CD4-positive, alpha-beta T cell treated with Interleukin-2 at 100 ng/mL for 4 hours (primary cell): ENCODE results near the gene CSNK1G2.

Source experiments
- DNase-seq: peaks from one replicate; pipeline ENCODE4 v3.0.0-alpha.2; 2020; ENCODE audit warnings: low spot score

CSNK1G2 gene

DNA sequence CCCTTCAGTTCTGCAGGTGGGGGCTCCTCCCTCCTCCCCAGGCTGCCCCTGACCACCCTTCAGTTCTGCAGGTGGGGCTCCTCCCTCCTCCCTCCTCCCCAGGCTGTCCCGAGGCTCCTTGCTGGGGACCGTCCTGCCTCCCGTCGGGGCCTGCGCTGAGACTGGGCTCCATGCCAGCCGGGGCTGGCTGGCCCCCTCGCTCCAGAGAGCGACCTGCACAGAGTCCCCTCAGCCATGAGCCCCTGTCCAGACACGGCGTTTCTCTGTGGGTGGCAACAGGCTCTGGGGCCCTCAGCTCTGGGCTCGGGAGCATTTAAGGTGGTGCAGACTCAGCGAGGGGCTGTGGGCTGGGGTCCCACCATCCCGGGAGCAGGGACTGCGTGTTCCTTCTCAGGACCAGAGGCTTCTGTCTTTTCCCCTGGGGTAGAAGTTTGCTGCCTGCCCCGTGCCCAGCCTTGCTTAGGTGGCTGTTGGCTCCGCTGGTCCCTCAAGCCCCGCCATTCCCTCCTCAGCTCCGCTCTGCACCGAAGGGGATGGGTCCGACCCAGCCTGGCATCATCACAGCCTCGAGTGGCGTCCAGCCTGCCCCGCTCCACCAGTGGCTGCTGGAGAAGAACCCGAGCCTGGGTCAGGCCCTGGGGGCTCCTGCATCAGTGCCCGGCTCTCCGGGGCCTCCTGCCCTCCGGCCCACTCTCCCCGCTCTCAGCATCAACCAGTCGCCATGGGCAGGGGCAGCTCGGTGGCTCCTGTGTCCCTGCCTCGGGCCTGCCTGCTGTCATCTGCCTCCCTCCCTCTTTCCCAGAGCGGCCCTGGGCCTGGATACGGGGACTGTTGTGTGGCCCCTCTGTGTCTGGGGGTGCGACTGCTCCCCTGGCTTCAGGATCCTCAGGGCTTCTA lies 27.6 kb downstream of the CSNK1G2 start:
- no peak for DNase-seq

DNA sequence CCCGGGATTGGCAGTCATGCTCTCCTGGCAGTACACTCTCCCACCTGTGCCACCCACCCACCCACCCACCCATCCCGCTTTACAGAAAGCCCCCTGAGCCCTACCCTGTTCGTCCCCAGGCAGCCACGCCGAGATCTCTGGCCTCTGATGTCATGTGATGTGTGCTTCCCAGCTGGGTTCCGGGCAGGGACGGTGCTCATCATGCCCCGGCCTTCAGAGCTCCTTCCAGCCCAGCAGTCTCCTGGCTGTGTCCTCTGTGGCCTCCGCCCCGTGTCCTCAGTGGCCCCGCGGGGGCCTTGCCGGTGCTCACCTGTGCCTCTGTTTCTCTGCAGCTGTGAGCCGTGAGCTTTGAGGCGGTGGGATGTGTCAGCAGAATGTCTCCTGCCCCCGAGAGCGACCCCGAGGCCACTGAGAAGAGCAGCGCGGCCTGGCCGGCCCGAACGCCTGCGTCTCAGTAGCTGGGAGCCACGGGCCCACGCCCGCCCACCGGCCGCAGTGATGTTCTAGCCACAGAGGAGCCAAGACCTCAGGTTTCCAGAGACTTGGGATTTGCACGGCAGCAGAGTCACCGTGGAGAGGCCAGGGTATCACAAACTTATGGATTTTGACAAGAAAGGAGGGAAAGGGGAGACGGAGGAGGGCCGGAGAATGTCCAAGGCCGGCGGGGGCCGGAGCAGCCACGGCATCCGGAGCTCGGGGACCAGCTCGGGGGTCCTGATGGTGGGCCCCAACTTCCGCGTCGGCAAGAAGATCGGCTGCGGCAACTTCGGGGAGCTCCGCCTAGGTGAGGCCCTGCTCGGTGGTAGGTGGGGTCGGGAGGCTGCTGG lies 28.4 kb downstream of the CSNK1G2 start:
- no peak for DNase-seq

DNA sequence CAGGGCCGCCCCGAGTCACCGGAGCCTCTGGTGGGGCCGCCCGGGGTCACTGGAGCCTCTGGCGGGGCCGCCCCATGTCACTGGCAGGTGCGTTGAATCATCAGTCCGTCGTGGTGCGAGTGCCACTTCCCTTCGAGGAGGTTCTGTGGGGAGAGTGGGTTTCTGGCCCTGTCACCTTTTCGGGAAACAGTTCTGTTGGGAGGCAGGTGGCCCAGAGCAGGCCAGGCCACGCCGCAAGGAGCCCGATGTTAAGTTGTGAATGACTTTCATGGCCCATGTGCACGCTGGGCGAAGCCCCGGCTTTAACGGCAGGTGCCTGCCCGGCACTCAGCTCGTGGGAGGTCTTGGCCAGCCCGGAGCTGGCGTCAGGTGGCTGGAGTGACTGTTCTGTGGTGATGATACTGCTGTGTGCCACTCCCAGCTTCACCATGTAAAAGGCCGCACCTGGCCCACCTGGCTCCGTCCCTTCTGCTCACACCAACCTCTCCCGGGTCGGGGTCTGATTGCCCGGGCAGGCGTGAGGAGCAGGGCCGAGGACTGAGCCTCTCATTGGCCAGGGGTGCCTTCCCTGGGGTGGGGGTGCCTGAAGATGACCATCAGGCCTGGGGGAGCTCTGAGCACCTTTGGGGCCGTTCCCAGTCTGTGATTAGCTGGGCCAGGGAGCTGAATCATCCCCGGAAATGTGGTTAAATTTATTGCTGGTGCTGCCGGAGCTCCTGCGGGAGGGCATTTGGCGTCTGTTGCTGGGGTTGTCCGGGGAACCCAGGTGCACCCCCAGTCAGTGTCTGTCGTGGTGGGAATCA lies 29.2 kb downstream of the CSNK1G2 start:
- no peak for DNase-seq

DNA sequence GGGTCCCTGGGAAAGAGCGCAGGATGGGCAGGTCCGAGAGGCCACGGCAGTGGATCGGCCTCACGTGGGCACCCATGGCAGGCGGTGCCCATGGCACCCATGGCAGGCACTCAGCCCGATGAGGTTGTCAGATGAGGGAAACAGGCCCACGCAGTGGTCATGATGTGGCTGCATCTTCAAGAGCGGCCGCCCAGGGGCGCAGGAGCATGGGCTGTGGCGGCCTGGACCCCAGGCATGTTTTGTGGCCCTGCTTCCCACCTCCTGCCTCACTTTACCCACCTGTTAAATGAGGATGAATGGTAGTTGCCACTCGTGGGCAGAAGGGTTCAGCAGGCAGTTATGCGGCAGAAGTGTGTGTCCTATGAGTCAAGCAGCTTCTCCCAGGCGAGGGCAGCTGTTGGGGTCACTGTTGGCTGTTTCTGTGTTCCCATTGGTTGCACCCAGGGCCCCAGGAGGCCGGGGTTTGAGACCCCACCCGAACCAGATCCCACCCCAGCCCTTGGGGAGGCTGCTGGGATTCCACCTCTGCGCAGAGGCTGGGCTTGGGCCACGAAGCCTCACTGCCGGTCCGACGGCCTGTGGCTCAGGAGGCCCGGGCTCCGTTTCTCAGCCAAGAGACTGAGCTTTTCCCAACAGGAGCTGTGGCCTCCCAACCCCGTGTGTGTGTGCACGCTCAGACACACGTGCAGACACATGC lies 30.0 kb downstream of the CSNK1G2 start:
- no peak for DNase-seq

DNA sequence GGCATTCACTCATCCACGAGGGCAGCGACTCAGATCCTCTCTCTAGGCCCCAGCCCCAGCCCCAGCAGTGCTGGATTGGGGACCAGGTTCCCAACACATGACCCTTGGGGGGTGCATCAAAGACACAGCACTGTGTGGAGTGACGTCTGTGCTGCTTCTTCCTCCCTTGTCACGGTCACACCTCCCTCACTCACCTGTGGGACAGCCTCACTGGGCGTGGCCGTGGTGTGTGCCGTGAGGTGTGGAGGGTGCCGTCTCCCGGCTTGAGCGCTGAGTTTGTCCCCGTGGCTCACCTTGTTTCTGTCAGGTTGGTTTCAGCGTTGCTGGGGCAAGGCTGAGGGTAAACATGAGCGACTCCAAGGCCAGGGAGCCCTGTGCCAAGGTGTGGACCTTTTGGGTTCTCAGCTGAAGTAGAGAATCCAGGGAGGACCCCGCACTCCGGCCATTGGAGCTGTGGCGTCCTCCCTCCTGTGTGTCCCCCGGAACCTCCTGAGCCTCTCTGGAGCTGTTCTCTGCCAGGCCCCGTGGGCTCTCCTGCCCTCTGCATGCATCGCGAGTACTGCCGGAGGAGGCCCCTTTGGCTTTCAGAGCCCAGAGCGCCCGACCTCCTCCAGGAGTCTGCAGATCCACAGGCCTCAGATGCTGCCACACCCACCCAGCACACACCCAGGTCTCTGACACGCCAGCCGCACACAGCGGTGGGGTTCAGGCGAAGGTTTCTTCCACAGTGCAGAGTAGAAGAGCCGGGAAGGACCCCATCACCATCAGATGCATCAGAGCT lies 33.6 kb downstream of the CSNK1G2 start:
- no peak for DNase-seq

DNA sequence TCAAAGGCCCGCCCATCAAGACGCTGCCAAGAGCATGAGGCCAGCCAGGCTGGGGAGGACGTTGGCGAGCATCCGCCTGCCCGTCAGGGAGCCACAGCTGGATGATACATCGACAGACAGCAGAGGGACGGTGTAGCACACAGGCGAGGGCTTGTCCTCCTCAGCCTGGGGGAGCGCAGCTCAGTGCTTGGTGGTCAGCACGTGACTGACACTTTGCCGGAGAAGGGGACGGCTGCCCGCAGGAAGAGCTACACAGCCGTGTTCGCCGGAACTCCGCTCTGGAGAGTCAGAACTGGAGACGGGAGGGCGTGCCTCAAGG lies 34.1 kb downstream of the CSNK1G2 start:
- DNase-seq: no peak

DNA sequence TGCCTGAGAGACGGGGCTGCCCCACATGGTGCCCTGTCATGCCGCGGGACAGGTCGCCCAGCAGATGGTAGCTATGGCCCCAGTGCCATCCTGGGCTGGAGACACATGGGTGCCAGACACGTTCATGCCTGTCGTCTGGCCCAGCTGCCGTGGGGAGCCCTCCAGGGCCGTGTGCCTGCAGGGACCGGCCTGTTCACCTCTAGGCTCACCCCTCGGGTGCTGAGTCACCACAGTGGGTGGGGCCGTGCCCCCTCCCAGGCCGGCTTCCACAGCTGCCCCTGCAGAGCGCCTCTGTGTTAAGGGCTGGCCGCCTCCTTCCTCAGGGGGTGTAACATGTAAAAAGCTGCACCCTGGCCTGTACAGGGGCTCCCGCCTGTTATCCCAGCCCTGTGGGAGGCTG lies 36.1 kb downstream of the CSNK1G2 start:
- DNase-seq: no peak

DNA sequence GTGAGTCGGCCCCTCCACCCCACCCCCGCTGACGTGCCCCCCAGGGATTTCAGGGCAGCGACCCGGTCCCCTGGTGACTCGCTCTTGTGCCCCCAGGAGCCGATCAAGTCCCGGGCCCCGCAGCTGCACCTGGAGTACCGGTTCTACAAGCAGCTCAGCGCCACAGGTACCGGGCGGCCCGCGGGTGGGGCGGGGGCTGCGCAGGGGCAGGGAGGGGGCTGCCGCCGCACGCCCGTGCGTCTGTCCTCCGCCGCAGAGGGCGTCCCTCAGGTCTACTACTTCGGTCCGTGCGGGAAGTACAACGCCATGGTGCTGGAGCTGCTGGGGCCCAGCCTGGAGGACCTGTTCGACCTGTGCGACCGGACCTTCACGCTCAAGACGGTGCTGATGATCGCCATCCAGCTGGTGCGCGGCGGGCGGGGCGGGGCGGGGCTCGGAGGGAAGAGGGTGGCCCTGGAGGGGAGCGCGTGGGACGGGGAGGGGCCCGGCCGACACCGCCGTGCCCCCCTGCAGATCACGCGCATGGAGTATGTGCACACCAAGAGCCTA lies 37.4 kb downstream of the CSNK1G2 start:
- DNase-seq: no peak

DNA sequence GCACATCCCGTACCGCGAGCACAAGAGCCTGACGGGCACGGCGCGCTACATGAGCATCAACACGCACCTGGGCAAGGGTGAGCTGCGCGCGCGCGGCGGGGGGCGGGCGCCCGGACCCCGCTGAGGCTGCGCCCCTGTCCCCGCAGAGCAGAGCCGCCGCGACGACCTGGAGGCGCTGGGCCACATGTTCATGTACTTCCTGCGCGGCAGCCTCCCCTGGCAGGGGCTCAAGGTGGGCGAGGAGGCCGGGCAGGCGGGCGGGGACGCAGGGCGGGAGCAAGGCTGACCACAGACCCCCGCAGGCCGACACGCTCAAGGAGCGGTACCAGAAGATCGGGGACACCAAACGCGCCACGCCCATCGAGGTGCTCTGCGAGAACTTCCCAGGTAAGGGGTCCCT lies 38.0 kb downstream of the CSNK1G2 start:
- DNase-seq: no peak

DNA sequence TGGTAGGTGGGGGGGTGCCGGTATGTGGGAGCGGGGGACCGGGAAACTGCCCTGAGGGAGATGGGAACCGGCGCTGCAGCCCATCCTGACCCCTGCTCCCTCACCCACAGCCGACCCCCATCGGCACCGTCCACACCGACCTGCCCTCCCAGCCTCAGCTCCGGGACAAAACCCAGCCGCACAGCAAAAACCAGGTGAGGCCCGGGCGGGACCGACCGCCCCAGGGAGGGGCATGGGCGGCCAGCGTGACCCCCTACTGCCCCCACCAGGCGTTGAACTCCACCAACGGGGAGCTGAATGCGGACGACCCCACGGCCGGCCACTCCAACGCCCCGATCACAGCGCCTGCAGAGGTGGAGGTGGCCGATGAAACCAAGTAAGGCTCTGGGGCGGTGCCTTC lies 38.7 kb downstream of the CSNK1G2 start:
- no peak for DNase-seq

DNA sequence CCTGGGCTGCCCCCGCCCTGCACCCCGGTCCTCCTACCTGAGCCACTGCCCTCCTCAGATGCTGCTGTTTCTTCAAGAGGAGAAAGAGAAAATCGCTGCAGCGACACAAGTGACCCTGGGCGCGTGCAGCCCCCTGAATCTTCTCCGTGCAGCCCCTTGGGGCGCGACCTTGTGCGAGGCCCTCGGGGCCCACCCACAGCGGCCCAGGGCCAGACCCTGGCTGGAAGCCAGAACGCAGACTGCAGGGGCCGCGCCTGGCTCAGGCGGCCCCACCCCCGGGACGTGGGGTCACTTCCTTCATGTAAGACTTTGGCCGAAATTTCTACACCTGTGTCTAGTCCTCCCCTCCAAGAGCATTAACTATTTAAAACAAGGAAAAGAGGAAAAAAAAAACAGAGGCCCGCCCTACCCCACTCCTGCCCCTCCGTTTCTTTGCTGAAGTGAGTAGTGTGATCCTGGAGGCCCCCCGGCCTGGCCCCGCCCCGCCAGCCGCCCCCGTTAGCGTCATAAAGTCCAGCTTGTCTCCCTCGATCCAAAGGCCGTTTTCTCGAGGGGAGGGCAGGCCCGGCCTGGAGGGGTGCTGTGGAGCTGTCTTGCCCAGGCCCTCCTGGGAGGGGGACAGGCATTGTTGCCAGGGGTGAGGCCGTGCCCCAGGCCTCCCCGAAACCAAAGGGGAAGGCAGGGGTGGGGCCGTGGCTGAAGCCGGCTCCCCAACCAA lies 39.3 kb downstream of the CSNK1G2 start:
- DNase-seq: no peak

DNA sequence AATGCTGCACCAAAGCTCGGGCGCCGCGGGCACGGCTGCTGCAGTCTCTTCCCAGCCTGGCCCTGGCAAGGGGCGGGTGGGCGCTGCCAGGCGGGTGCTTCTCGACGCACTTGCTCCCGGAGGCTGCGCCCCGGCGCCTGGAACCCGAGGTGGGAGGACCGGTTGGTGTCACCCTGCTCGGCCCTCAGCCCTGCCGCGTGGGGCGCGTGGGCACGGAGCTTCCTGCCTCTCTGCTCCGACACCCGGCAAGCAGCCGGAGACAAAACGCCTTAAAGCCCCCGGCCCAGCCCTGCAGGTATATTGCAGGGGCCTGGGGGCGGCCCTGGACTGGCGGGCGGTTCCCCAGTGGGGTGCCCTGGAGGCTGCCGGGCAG lies 39.8 kb downstream of the CSNK1G2 start:
- no peak for DNase-seq

DNA sequence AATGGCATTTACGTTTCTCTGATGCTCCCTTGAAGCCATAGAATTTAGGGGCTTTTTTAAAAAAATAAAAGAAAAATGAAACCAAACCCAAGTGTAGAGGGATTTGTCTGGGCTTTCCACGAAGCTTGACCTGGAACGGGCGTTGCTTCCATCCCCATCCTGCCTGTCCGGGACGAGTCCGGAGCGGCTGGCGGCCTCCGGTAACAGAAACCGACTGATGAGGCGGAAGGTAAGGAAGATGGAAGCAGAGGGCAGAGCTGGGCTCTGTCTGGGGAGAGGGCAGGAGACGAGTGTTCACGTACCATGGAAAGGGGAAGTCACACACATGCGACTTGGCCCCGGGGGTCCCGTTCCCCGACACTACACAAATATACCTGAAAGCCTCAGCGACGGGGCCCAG lies 40.3 kb downstream of the CSNK1G2 start:
- no peak for DNase-seq

DNA sequence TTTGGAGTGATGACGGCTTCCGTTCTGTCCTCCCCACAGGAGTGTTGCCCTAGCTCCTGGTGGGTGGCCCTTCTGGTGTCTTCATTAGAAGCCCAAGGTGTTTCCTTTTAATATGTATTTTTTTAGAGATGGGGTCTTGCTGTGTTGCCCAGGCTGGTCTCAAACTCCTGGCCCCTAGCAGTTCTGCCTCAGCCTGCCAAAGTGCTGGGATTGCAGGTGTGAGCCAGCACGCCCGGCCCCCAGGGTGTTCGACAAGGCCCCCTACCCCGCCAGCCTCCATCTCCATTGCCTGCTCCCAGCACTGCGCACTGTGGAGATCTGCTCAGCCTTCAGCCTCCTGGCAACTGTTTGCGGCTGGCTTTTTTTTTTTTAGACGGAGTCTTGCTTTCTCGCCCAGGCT lies 43.4 kb downstream of the CSNK1G2 start:
- DNase-seq: no peak

DNA sequence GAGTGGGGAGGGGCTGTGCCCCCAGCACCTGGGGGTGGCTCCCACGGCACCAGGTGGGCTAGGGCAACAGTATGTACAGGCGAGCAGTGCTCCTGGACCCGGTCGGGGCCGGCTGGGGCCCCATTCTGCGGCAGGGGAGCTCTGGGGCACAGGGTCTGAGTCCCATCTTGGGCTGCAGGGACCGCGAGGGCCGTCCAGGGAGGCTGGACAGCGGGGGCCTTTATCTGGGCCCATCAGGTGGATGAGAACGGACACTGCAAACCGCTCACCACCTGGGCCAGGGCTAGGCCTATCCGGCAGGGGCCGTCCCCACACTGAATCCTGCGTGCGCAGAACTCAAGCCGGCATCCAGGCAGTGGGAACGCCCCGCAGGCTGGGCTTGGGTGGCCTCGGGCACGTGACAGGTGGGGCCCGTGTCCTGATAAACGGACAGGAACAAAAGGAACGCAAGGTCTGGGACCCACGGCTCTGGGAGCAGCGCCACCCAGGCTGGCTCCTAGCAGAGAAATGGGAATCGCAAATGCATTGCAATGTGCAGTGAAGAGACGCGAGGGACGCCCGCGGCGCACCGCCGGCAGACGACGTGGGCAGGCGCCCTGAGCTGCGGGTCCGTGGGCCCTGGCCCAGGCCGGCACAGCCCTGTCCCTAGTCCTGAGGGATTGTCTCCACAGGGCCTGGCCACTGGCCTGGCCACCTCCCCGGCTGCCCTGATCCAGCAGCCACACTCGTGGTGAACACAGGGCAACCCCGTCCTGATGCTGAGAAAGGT lies 44.8 kb downstream of the CSNK1G2 start:
- DNase-seq: no peak

DNA sequence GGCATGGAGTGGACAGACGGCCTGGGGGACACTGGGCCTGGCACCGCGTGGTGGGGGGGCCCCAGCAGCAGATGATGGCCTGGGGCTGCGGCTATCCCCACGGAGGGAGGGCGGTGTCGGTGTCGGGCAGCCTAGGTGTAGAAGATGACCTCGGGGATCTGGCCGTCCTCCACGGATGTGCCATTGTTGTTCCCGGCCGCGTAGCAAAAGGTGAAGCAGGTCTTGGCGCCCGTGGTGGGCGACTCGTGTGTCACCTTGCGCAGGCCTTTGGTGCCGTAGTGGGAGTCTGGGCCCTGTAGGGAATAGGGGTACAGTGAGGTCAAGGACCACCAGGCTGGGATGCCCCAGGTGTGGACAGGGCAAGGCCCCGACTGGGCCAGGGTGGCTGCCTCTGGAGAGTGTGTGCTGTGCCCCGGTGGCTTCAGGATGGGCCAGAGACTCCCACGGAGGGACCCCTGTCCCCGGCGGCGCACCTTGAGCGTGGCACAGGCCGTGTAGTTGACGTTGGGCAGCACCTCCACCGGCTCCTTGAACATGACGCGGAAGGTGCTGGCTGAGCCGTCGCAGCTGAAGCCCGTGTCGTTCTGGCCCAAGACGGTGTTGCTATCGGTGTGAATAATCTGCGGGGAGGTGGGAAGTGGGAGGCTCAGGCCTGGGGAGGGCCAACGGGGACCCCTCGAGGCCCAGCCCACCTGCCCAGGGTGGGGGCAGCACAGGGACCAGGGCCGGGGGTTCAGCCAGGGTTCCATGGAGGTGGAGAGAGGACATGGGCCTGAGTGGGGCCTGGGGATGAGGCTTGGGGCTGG lies 45.6 kb downstream of the CSNK1G2 start:
- DNase-seq: no peak

DNA sequence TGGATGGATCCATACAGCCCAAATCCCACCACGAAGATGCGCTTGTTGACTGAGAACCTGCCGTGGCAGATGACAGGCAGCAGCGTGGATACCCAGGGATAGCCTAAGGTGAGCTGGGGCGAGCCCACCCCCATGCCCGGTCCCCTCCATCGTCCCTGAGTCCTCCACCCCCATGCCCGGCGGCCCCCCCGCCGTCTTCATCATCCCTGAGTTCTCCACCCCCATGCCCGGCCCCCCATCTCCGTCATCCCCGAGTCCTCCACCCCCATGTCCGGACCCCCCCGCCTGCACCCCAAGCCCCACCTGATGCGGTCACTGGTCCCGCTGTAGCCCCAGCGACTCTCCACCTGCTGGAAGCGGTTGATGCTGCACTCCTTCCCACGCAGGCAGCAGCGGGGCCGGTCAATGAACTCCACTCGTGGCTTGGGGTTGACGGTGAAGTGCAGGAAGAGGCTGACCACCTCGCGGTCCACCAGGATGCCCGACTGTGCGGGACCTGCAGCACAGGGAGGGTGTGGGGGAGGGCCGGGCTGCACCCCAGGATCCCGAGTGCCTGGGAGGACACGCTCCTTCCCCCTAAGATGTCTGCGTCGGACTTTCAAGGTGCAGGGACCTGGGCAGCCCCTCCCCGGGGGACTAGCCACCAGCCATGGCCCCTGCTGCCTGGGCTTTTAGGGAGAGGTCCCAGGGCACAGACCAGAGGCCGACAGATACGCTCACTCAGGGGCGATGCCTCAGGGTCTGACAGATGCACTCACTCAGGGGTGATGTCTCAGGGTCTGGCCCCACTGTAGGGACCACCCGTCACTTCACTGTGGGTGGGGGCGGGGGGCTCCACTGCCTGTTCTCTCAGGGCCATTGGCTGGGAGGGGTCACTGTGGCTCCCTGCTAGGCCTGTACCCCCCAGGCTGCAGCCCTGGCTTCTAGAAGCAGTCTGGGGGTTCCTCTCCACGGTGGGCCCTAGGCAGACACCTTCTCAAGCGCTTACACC lies 46.5 kb downstream of the CSNK1G2 start:
- no peak for DNase-seq
